HG02885 (cell line): ENCODE measurements around the gene ZDHHC21.

ENCODE experiments used
- ATAC-seq: cut with Tn5 transposase; IDR thresholded peaks from one replicate; pipeline ENCODE4 v1.9.1; 2021; ENCODE audit warnings: mild to moderate bottlenecking; ENCODE audit not compliant: unreplicated experiment, poor library complexity

ZDHHC21 gene

GRCh38 chr9:14618836-14619420 is 74.3 kb downstream of the ZDHHC21 start:
- ATAC-seq = no peak

GRCh38 chr9:14616188-14616982 is 76.8 kb downstream of the ZDHHC21 start:
- peak; percentile 93 for ATAC-seq

- ATAC-seq = no peak
Observed at GRCh38 chr9:14608540-14608939, 84.7 kb downstream of the ZDHHC21 start.

GRCh38 chr9:14597171-14597799 is 95.9 kb downstream of the ZDHHC21 start:
- no peak for ATAC-seq

- no peak for ATAC-seq
Observed at GRCh38 chr9:14593406-14593805, 99.8 kb downstream of the ZDHHC21 start.

GRCh38 chr9:14591411-14591810 is 101.8 kb downstream of the ZDHHC21 start:
- ATAC-seq = no peak

GRCh38 chr9:14585730-14586473 is 107.3 kb downstream of the ZDHHC21 start:
- peak; percentile 99 for ATAC-seq

- no peak for ATAC-seq
Observed at GRCh38 chr9:14584571-14584970, 108.7 kb downstream of the ZDHHC21 start.

GRCh38 chr9:14578030-14578429 is 115.2 kb downstream of the ZDHHC21 start:
- no peak for ATAC-seq

- ATAC-seq = no peak
Observed at GRCh38 chr9:14574173-14574572, 119.1 kb downstream of the ZDHHC21 start.

GRCh38 chr9:14573319-14573718 is 119.9 kb downstream of the ZDHHC21 start:
- no peak for ATAC-seq

GRCh38 chr9:14565352-14566016 is 127.7 kb downstream of the ZDHHC21 start:
- no peak for ATAC-seq

- no peak for ATAC-seq
Observed at GRCh38 chr9:14563902-14564624, 129.2 kb downstream of the ZDHHC21 start.

- ATAC-seq = no peak
Observed at GRCh38 chr9:14561929-14562405, 131.3 kb downstream of the ZDHHC21 start.
